GM18868 (cell line): ENCODE measurements around the gene SALL2.

Experiments used
- ATAC-seq: cut with Tn5 transposase; IDR thresholded peaks from one replicate; pipeline ENCODE4 v1.9.1; 2021; ENCODE audit warnings: mild to moderate bottlenecking, moderate library complexity; ENCODE audit not compliant: unreplicated experiment

SALL2 gene

GRCh38 chr14:21494902-21495762, 31.0 kb downstream of the SALL2 start:
- ATAC-seq, result no peak

- ATAC-seq, result no peak
Measured at GRCh38 chr14:21486640-21487087, 39.5 kb downstream of the SALL2 start.

GRCh38 chr14:21476925-21477681, 49.0 kb downstream of the SALL2 start, which contains the start of the genes RAB2B and TOX4:
Gene RAB2B (minus strand): TSS chr14:21476959. CDS start chr14:21476872, 87 bp downstream.
Gene TOX4 (plus strand): TSS chr14:21477195. CDS start chr14:21477279, 84 bp downstream.
- ATAC-seq, result peak; percentile 99

- ATAC-seq, result no peak
Measured at GRCh38 chr14:21476523-21476924, 49.6 kb downstream of the SALL2 start.

- ATAC-seq, result no peak
Measured at GRCh38 chr14:21475767-21476522, 50.2 kb downstream of the SALL2 start.
